Vagina (tissue), 2 donors: ENCODE results near the gene TBX1. TPM values are rescaled to one million over a fixed set of nuclear protein-coding genes. Genes with fewer than 3 reads are reported as not detected.
A peak's percentile ranks its signal among the peaks of the same experiment; 100 is the strongest.

ENCODE experiments used
- DNase-seq, 2 donors: peaks; one replicate each; pipeline ENCODE4 v3.0.0-alpha.2; 2017; ENCODE audit errors: extremely low spot score in 2 of 2
- H3K27ac ChIP-seq: fragments of 200-600 bp; sonication (generic); one replicate; pipeline ENCODE4 v1.5.1; 2019
- H3K27me3 ChIP-seq: fragments of 200-600 bp; sonication (generic); one replicate; pipeline ENCODE4 v1.5.1; 2019
- H3K36me3 ChIP-seq, 2 donors: fragments of 200-600 bp; sonication (generic); one replicate each; pipeline ENCODE4 v1.5.1; 2017 to 2019
- H3K4me1 ChIP-seq: fragments of 200-600 bp; sonication (generic); one replicate; pipeline ENCODE4 v1.5.1; 2019
- H3K4me3 ChIP-seq, 2 donors: fragments of 200-600 bp; sonication (generic); 1 replicate in 1 of 2; 2 replicates in 1 of 2; pipeline ENCODE4 v1.5.1; 2016 to 2019
- H3K9me3 ChIP-seq: fragments of 200-600 bp; sonication (generic); one replicate; pipeline ENCODE4 v1.5.1; 2019
- CTCF ChIP-seq, 3 experiments: fragments of 450-650 bp in 2 of 3; fragments of 200-600 bp in 1 of 3; sonication (generic) in 1 of 3; IDR thresholded peaks; one replicate each; pipeline ENCODE4 v1.5.1; 2017 to 2019; ENCODE audit warnings: antibody characterized with exemption in 3 of 3, mild to moderate bottlenecking in 2 of 3, moderate library complexity in 2 of 3
- POLR2A ChIP-seq, 2 donors: fragments of 450-650 bp; IDR thresholded peaks; one replicate each; pipeline ENCODE4 v1.6.1; 2017; ENCODE audit warnings: antibody characterized with exemption in 2 of 2, mild to moderate bottlenecking in 2 of 2, moderate library complexity in 2 of 2
- POLR2AphosphoS5 ChIP-seq, 2 donors: sonication (generic); formaldehyde crosslinking; IDR thresholded peaks; one replicate each; pipeline ENCODE4 v1.9.0; 2017; ENCODE audit warnings: antibody characterized with exemption in 2 of 2, mild to moderate bottlenecking in 2 of 2, low read depth in 1 of 2; ENCODE audit not compliant: insufficient read depth in 1 of 2
- intact Hi-C: fragments of 100-400 bp; cut with DNase I; formaldehyde crosslinking; loops from one replicate; pipeline ENCODE4 v1.15.1; 2023
- total RNA-seq: library from RNA; depleted of rRNA; stranded (reverse); fragments of >200 nt; gene quantifications from one replicate; pipeline ENCODE4 v1.2.3, GENCODE V29; 2016

TBX1 gene
- total RNA-seq, 1 donor from 2014 or later = 7.1 TPM

GRCh38 chr22:19764299-19764593, 3.7 kb downstream of the TBX1 start:
- intact Hi-C loops = no loop called here
- Histone ChIP-seq H3K36me3 (no peaks in the 10 kb centered on the region), H3K27ac (no peak overlapping the region), H3K4me3 (no peak overlapping the region), H3K9me3 (no peaks in the 10 kb centered on the region), H3K27me3 (no peaks in the 10 kb centered on the region), H3K4me1 (peaks cover 29% of the 10 kb centered on the region)
- no peak for DNase-seq
- TF ChIP-seq POLR2AphosphoS5 (IDR thresholded peaks at IDR 0.05; ENCODE audit: insufficient read depth in 1 of 2, low read depth in 1 of 2) (no peak), POLR2A (IDR thresholded peaks at IDR 0.05) (no peak)

GRCh38 chr22:19764636-19765476, 4.3 kb downstream of the TBX1 start:
- H3K4me1 ChIP-seq = peaks cover 23% of the 10 kb centered on the region
- no peak overlapping the region for H3K27ac ChIP-seq
- intact Hi-C loops = no loop called here
- H3K36me3 ChIP-seq = no peaks in the 10 kb centered on the region
- no peaks in the 10 kb centered on the region for H3K9me3 ChIP-seq
- H3K27me3 ChIP-seq = no peaks in the 10 kb centered on the region
- H3K4me3 ChIP-seq = no peak overlapping the region
- no peak for DNase-seq
- TF ChIP-seq POLR2A (IDR thresholded peaks at IDR 0.05) (no peak), POLR2AphosphoS5 (IDR thresholded peaks at IDR 0.05; ENCODE audit: insufficient read depth in 1 of 2, low read depth in 1 of 2) (no peak), CTCF (IDR thresholded peaks at IDR 0.05) (no peak)

GRCh38 chr22:19765477-19766239, 5.1 kb downstream of the TBX1 start:
- H3K36me3 ChIP-seq = no peaks in the 10 kb centered on the region
- H3K4me1 ChIP-seq = peaks cover 19% of the 10 kb centered on the region
- no peak for DNase-seq
- H3K27ac ChIP-seq = no peak overlapping the region
- peak overlapping the region; percentile 41 to 44 for H3K4me3 ChIP-seq
- no peaks in the 10 kb centered on the region for H3K9me3 ChIP-seq
- intact Hi-C loops = no loop called here
- no peaks in the 10 kb centered on the region for H3K27me3 ChIP-seq
- no peak for TF ChIP-seq POLR2AphosphoS5 (IDR thresholded peaks at IDR 0.05; ENCODE audit: insufficient read depth in 1 of 2, low read depth in 1 of 2)
- no peak for TF ChIP-seq POLR2A (IDR thresholded peaks at IDR 0.05)
- no peak for TF ChIP-seq CTCF (IDR thresholded peaks at IDR 0.05)

DNA sequence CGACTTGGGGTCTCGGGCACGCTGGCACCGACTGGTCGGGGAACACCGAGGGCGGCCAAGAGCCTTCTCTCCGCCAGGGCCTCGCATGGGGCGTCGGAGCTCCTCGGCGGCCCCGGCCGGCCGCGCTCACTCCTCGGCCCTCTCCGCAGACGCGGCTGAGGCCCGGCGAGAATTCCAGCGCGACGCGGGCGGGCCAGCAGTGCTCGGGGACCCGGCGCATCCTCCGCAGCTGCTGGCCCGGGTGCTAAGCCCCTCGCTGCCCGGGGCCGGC, 5.6 kb downstream of the TBX1 start:
- H3K4me3 ChIP-seq = peak overlapping the region; percentile 41 to 44
- H3K9me3 ChIP-seq = no peaks in the 10 kb centered on the region
- no peaks in the 10 kb centered on the region for H3K27me3 ChIP-seq
- no peaks in the 10 kb centered on the region for H3K36me3 ChIP-seq
- intact Hi-C loops = no loop called here
- no peak for DNase-seq
- TF ChIP-seq CTCF (IDR thresholded peaks at IDR 0.05) (no peak), POLR2A (IDR thresholded peaks at IDR 0.05) (no peak), POLR2AphosphoS5 (IDR thresholded peaks at IDR 0.05; ENCODE audit: insufficient read depth in 1 of 2, low read depth in 1 of 2) (no peak)
- H3K27ac ChIP-seq = no peak overlapping the region
- peaks cover 19% of the 10 kb centered on the region for H3K4me1 ChIP-seq

- intact Hi-C loops = no loop called here
- no peaks in the 10 kb centered on the region for H3K27me3 ChIP-seq
- TF ChIP-seq CTCF (IDR thresholded peaks at IDR 0.05) (no peak), POLR2A (IDR thresholded peaks at IDR 0.05) (no peak), POLR2AphosphoS5 (IDR thresholded peaks at IDR 0.05; ENCODE audit: insufficient read depth in 1 of 2, low read depth in 1 of 2) (no peak)
- H3K4me3 ChIP-seq = peak overlapping the region; percentile 41 to 44
- DNase-seq = no peak
- H3K4me1 ChIP-seq = peaks cover 19% of the 10 kb centered on the region
- peak overlapping the region; percentile 21 for H3K27ac ChIP-seq
- no peaks in the 10 kb centered on the region for H3K9me3 ChIP-seq
- no peaks in the 10 kb centered on the region for H3K36me3 ChIP-seq
Observed at GRCh38 chr22:19766511-19767426, 6.2 kb downstream of the TBX1 start.
